Vagina (tissue), 2 donors: ENCODE data around the gene LZIC. TPM values are rescaled to one million over a fixed set of nuclear protein-coding genes. Genes with fewer than 3 reads are reported as not detected.

Experiments
- DNase-seq, 2 donors: peaks; one replicate each; pipeline ENCODE4 v3.0.0-alpha.2; 2017; ENCODE audit errors: extremely low spot score in 2 of 2
- H3K27ac ChIP-seq: fragments of 200-600 bp; sonication (generic); one replicate; pipeline ENCODE4 v1.5.1; 2019
- H3K27me3 ChIP-seq: fragments of 200-600 bp; sonication (generic); one replicate; pipeline ENCODE4 v1.5.1; 2019
- H3K36me3 ChIP-seq, 2 donors: fragments of 200-600 bp; sonication (generic); one replicate each; pipeline ENCODE4 v1.5.1; 2017 to 2019
- H3K4me1 ChIP-seq: fragments of 200-600 bp; sonication (generic); one replicate; pipeline ENCODE4 v1.5.1; 2019
- H3K4me3 ChIP-seq, 2 donors: fragments of 200-600 bp; sonication (generic); 1 replicate in 1 of 2; 2 replicates in 1 of 2; pipeline ENCODE4 v1.5.1; 2016 to 2019
- H3K9me3 ChIP-seq: fragments of 200-600 bp; sonication (generic); one replicate; pipeline ENCODE4 v1.5.1; 2019
- CTCF ChIP-seq, 3 experiments: fragments of 450-650 bp in 2 of 3; fragments of 200-600 bp in 1 of 3; sonication (generic) in 1 of 3; IDR thresholded peaks; one replicate each; pipeline ENCODE4 v1.5.1; 2017 to 2019; ENCODE audit warnings: antibody characterized with exemption in 3 of 3, mild to moderate bottlenecking in 2 of 3, moderate library complexity in 2 of 3
- POLR2A ChIP-seq, 2 donors: fragments of 450-650 bp; IDR thresholded peaks; one replicate each; pipeline ENCODE4 v1.6.1; 2017; ENCODE audit warnings: antibody characterized with exemption in 2 of 2, mild to moderate bottlenecking in 2 of 2, moderate library complexity in 2 of 2
- POLR2AphosphoS5 ChIP-seq, 2 donors: sonication (generic); formaldehyde crosslinking; IDR thresholded peaks; one replicate each; pipeline ENCODE4 v1.9.0; 2017; ENCODE audit warnings: antibody characterized with exemption in 2 of 2, mild to moderate bottlenecking in 2 of 2, low read depth in 1 of 2; ENCODE audit not compliant: insufficient read depth in 1 of 2
- intact Hi-C: fragments of 100-400 bp; cut with DNase I; formaldehyde crosslinking; loops from one replicate; pipeline ENCODE4 v1.15.1; 2023
- total RNA-seq: library from RNA; depleted of rRNA; stranded (reverse); fragments of >200 nt; gene quantifications from one replicate; pipeline ENCODE4 v1.2.3, GENCODE V29; 2016

Gene LZIC
- total RNA-seq, 1 donor from 2014 or later, result 16.5 TPM

- no peaks in the 10 kb centered on the region for H3K36me3 ChIP-seq
- peak overlapping the region; percentile 82 for H3K27ac ChIP-seq
- TF ChIP-seq CTCF (IDR thresholded peaks at IDR 0.05), result no peak
- TF ChIP-seq POLR2AphosphoS5 (IDR thresholded peaks at IDR 0.05; ENCODE audit: insufficient read depth in 1 of 2, low read depth in 1 of 2), result no peak
- no peak for TF ChIP-seq POLR2A (IDR thresholded peaks at IDR 0.05)
- peaks cover 37% of the 10 kb centered on the region for H3K4me1 ChIP-seq
- no peak overlapping the region for H3K4me3 ChIP-seq
- DNase-seq, result no peak
- no peaks in the 10 kb centered on the region for H3K27me3 ChIP-seq
- H3K9me3 ChIP-seq, result no peaks in the 10 kb centered on the region
- intact Hi-C loops, result no loop called here
Measured at GRCh38 chr1:9888886-9889285, 54.3 kb downstream of the LZIC start.

GRCh38 chr1:9887070-9887469 lies 56.1 kb downstream of the LZIC start:
- DNase-seq, result no peak
- TF ChIP-seq CTCF (IDR thresholded peaks at IDR 0.05), result no peak
- no peak for TF ChIP-seq POLR2A (IDR thresholded peaks at IDR 0.05)
- no peak for TF ChIP-seq POLR2AphosphoS5 (IDR thresholded peaks at IDR 0.05; ENCODE audit: insufficient read depth in 1 of 2, low read depth in 1 of 2)
- no peak overlapping the region for H3K4me3 ChIP-seq
- H3K4me1 ChIP-seq, result peaks cover 41% of the 10 kb centered on the region
- H3K36me3 ChIP-seq, result no peaks in the 10 kb centered on the region
- H3K27me3 ChIP-seq, result no peaks in the 10 kb centered on the region
- H3K9me3 ChIP-seq, result no peaks in the 10 kb centered on the region
- intact Hi-C loops, result no loop called here
- no peak overlapping the region for H3K27ac ChIP-seq

- intact Hi-C loops, result no loop called here
- TF ChIP-seq POLR2A (IDR thresholded peaks at IDR 0.05) (no peak), POLR2AphosphoS5 (IDR thresholded peaks at IDR 0.05; ENCODE audit: insufficient read depth in 1 of 2, low read depth in 1 of 2) (no peak), CTCF (IDR thresholded peaks at IDR 0.05) (no peak)
- Histone ChIP-seq H3K9me3 (no peaks in the 10 kb centered on the region), H3K27me3 (no peaks in the 10 kb centered on the region), H3K4me3 (no peak overlapping the region), H3K36me3 (no peaks in the 10 kb centered on the region), H3K27ac (no peak overlapping the region), H3K4me1 (peaks cover 42% of the 10 kb centered on the region)
- no peak for DNase-seq
Measured at GRCh38 chr1:9886092-9886742, 57.0 kb downstream of the LZIC start.

- Histone ChIP-seq H3K4me1 (peaks cover 39% of the 10 kb centered on the region), H3K27ac (no peak overlapping the region), H3K9me3 (no peaks in the 10 kb centered on the region), H3K4me3 (no peak overlapping the region), H3K36me3 (no peaks in the 10 kb centered on the region), H3K27me3 (no peaks in the 10 kb centered on the region)
- TF ChIP-seq POLR2AphosphoS5 (IDR thresholded peaks at IDR 0.05; ENCODE audit: insufficient read depth in 1 of 2, low read depth in 1 of 2), result no peak
- TF ChIP-seq CTCF (IDR thresholded peaks at IDR 0.05), result no peak
- TF ChIP-seq POLR2A (IDR thresholded peaks at IDR 0.05), result no peak
- DNase-seq, result no peak
- intact Hi-C loops, result no loop called here
Measured at GRCh38 chr1:9884805-9885204, 58.4 kb downstream of the LZIC start.

- DNase-seq, result no peak
- H3K27me3 ChIP-seq, result no peaks in the 10 kb centered on the region
- H3K27ac ChIP-seq, result peak overlapping the region; percentile 9
- H3K9me3 ChIP-seq, result no peaks in the 10 kb centered on the region
- TF ChIP-seq POLR2A (IDR thresholded peaks at IDR 0.05) (no peak), POLR2AphosphoS5 (IDR thresholded peaks at IDR 0.05; ENCODE audit: insufficient read depth in 1 of 2, low read depth in 1 of 2) (no peak), CTCF (IDR thresholded peaks at IDR 0.05) (no peak)
- intact Hi-C loops, result no loop called here
- H3K36me3 ChIP-seq, result no peaks in the 10 kb centered on the region
- H3K4me1 ChIP-seq, result peaks cover 29% of the 10 kb centered on the region
- H3K4me3 ChIP-seq, result no peak overlapping the region
Measured at GRCh38 chr1:9883585-9884449, 59.4 kb downstream of the LZIC start.
